Brain pericyte (primary cell): ENCODE data around the gene LRCH4.

ENCODE experiments used
- DNase-seq: peaks from one replicate; pipeline ENCODE4 v3.0.0-alpha.2; 2012; ENCODE audit warnings: low read depth, low spot score

The LRCH4 gene, protein sequence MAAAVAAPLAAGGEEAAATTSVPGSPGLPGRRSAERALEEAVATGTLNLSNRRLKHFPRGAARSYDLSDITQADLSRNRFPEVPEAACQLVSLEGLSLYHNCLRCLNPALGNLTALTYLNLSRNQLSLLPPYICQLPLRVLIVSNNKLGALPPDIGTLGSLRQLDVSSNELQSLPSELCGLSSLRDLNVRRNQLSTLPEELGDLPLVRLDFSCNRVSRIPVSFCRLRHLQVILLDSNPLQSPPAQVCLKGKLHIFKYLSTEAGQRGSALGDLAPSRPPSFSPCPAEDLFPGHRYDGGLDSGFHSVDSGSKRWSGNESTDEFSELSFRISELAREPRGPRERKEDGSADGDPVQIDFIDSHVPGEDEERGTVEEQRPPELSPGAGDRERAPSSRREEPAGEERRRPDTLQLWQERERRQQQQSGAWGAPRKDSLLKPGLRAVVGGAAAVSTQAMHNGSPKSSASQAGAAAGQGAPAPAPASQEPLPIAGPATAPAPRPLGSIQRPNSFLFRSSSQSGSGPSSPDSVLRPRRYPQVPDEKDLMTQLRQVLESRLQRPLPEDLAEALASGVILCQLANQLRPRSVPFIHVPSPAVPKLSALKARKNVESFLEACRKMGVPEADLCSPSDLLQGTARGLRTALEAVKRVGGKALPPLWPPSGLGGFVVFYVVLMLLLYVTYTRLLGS

DNA sequence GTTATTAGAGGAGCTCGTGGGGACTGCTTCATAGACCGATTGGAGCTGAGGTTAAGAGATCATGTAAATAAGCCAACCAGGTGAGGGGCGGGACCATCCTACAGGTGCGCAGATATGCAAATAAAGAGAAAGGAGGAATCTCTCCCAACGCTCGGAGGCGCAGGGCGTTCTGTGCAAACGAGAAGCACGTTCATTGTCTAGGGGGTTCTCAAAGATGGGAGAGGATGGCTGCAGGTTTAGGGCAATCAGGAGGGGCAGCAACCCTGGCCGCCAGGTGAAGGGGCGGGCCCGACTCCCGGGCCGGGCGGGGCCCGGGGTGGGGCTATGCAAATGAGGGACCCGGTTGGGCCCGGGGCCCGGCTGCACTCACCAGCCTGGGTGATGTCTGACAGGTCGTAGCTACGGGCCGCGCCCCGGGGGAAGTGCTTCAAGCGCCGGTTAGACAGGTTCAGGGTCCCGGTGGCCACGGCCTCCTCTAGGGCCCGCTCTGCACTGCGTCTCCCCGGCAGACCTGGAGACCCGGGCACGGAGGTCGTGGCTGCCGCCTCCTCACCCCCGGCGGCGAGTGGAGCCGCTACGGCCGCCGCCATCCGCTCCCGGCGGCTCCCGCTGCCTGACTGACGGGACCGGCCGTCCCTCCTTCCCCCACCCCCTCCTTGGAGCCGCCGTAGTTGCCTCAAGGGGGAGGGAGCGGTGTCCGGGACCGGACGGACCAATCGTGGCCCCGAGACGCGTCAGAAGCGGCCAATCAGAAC is at the start of gene LRCH4:
Gene LRCH4 (minus strand): TSS at position 619 of the 755 bp plus-strand sequence. CDS start 29 bp downstream, at position 590.
- no peak for DNase-seq

DNA sequence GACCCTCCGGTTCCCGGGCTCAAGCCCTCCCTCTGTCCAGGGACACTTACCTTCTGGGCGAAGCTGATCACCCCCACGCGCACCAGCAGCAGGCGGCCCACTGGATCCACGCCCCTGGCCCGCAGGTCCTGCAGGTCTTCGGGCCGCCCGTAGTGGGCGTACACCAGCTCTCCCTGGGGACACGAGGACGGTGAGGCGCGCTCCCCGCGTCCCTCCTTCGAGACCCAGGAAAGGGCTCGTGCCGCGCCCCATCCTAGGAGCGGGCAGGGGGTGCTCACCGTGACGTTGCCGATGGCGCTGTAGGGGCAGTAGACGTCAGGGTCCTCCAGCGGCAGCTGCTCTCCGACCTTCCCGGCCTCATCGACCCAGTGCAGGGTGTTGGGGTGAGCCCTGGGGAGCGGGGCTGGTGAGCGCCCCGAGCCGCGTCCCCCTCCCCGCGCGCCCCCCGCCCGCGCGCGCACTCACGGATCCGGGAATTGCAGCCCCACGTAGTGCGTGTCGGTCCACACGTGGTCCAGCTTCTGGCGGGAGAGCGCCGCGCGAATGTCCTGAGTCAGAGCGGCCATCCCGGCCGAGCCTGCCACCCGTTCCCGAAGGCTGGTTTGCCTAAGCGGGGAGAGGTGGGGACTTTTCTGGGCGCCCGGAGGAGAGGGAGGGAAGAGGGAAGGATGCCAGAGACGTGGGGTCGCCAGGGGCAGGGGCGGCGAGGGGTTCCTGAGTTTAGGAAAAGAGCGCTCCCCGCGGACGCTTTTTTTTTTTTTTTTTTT is 47.2 kb upstream of the LRCH4 start:
- DNase-seq, result no peak

DNA sequence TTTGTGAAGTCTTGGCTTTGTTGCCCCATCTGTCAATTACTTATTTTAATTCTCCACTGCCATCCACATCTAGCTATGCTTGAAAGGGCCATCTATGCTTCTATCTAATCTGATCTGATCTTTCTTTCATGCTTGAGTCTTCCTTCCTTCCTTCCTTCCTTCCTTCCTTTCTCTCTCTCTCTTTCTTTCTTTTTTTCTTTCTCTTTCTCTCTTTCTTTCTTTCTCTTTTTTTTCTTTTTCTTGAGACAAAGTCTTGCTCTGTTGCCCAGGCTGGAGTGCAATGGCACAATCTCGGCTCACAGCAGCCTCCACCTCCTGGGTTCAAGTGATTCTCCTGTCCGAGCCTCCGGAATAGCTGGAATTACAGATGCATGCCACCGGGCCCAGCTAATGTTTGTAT is 44.1 kb upstream of the LRCH4 start:
- no peak for DNase-seq

DNA sequence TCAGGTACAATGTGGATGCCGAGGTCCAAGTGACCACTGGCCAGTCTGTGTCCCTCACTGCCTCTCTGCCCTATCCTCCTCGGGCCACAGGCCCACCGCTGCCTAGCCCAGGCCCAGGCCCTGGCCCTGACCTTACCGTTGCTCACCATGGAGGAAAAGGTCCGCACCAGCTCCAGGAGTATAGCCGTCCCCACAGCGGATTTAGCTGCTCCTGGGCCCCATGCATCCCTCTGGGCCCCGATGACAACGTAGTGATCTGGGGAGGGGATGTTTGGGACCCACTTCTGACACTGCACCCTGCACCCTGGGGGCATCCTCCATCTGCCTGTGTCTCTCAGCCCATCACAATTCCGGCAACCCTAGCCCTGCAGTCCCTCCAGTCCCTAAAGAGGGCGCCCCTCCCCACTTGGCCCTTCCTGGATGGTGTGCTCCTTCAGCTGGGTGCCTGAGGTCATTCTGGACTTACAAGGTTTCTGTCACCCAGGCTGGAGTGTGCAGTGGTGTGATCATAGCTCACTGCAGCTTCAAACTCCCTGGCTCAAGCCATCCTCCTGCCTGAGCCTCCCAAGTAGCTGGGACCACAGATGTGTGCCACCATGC is 43.3 kb upstream of the LRCH4 start:
- no peak for DNase-seq

DNA sequence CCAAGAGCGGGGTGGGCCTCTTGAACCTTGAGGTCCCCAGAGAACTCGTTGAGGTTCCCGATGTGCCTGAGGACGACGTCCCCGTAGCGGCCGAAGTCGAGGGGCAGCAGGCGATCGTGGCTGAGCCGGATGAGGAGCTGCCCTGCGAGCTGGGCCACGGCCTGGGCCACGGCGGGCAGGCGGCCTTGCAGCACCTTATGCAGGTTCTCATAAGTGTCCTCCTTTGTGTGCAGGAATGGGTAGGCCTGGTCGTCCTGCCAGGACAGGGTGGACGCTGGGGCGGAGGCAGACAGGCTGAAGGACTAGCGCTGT is 41.3 kb upstream of the LRCH4 start:
- DNase-seq, result no peak

DNA sequence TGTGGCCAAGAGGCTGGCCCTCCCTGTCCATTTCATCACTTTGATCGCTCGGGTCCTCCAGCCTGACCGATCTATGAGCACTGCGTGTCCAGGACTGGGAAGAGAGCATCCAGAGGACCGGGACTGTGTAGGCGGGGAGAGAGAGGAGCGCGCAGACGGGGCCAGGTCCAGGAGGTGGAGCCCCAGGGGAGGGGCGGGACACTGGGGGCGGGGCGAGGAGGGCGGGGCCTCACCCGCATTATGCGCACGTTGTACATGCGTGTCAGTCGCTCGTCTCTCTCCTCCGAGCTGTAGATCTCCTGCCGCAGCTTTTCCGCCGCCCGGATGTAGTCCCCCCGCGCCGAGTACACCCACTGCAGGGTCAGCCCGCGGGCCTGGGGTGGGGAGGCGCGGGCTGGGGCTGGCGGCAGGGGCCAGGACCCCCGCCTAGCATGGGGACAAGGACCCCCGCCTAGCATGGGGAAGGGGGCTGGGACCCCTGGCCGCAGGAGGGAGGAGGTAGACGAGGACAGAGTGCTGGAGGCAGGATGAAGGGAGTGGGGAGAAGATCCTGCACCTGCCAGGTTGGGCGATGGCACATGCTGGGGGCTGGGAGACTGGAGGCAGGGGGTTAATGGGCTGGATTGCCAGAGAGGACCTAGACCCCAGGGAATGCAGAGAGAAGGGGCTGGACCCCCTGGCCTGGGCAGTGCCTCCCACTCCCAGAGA is 40.8 kb upstream of the LRCH4 start:
- no peak for DNase-seq

DNA sequence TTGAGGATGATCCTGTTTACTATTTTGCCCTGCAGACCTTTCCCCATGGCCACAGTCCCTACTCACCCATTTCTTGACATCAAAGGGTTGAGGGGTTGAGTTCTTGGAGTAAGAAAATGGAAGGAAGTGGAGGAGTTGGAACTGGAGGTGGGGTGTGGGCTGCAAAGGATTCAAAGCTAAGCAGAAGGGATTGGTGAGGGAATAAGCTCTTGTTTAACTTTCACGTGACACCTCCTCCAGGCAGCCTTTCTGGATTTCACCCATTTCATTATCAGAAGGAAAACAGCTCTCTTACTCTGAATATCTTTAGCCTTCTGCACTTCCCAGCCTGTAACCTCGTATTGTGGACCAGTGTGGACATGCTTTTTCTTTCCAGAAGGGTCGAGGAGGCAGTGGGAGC is 40.1 kb upstream of the LRCH4 start:
- no peak for DNase-seq

DNA sequence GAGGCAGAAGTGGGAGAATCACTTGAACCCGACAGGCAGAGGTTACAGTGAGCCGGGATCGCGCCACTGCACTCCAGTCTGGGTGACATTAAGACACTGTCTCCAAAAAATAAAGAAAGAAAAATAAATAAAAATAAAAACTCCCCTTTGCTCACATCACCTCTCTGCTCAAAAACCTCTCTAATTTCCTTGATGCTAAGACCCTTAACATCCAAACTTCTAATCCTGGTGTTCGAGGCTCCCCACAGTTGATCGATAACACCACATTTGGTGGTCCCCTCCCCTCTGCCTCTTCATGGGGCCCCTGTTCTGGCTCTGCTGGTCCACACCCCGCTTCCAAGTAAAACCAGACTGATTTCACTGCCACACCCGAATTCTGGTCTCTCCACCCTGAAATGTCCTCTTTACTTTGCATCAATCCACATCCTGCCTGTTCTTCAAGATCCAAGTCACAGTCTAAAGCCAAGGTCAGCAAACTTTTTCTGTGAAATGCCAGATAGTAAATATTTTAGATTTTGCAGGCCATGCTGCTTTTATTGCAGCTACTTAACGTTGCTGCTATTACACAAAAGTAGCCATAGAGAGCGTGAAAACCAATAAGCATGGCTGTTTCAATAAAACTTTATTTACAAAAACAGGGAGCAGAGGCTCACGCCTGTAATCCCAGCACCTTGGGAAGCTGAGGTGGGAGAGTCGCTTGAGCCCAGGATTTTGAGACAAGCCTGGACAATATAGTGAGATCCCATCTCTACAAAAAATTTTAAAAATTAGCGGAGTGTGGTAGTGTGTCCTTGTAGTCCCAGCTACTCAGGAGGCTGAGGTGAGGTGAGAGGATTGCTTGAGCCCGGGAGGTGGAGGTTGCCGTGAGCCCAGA is 38.3 kb upstream of the LRCH4 start:
- DNase-seq, result no peak

DNA sequence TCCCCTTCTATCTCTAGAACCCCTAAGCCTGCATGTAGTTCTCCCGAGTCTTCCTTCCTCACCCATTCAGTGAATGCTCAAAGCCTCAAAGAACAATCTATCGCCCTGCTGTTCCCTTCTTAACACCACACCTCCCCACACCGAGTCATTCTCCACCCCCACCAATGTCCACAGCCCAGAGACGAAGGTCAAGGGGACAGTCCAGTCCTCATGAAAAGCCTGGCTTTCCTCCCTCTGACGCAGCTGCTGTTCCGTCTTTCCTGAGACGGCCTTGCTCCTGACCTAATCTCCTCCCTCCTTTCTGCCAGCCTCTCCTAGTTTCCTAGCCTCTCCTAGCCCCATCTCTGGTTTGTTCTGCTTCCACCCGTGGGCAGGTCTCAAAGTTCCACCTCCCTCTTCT is 35.6 kb upstream of the LRCH4 start:
- DNase-seq, result no peak

DNA sequence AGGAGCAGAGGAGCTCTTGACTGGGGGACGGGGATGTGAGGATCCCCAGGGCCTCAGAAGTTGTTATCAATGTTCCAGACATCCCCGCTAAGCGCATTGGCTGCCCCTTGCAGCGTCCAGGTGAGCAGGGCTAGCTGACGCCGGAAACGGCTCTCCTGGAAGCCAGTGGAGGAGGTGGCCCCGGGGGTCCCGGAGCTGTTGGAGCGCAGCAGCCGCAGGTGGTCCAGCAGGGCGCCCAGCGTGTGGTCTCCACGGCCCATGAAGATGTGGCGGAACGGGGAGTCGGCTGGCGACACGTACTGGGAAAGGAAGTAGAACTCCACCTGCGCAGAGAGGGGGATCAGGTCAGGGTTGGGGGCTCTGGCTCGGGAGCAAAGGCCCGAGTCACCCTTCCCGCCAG is 34.9 kb upstream of the LRCH4 start:
- DNase-seq, result no peak

DNA sequence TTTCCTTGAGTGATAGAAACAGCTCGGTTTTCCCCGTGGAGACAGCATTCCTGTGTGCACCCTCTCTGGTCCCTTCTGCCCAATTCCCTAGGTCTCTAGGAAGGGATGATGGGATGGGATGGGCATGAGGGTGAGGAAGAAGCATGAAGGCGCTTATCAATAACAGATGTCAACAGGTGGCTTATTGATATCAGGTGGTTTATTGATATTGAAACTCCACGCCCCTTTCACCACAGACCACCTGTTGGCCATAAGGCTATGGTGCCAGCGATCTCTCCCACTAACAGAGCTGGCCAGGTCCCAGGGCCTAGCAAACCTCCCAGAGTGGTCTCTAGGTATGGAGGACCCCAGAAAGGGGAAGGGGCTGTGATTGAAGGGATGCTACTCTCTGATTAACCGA is 34.3 kb upstream of the LRCH4 start:
- DNase-seq, result no peak

DNA sequence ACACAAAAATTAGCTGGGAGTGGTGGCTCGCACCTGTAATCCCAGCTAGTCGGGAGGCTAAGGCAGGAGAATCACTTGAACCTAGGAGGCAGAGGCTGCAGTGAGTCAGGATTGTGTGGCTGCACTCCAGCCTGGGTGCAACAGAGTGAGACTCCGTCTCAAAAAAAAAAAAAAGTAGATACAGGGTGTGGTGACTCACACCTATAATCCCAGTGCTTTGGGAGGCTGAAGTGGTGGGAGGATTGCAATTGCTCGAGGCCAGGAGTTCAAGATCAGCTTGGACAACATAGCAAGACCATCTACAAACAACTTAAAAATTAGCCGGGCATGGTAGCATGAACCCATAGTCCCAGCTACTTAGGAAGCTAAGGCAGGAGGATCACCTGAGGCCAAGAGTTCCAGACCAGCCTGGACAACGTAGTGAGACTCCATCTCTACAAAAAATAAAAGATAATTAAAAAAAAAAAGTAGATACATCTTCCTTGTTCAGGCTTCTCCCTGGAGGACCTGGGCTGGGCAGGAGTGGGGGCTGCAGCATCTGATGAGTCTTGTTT is 28.5 kb upstream of the LRCH4 start:
- no peak for DNase-seq

DNA sequence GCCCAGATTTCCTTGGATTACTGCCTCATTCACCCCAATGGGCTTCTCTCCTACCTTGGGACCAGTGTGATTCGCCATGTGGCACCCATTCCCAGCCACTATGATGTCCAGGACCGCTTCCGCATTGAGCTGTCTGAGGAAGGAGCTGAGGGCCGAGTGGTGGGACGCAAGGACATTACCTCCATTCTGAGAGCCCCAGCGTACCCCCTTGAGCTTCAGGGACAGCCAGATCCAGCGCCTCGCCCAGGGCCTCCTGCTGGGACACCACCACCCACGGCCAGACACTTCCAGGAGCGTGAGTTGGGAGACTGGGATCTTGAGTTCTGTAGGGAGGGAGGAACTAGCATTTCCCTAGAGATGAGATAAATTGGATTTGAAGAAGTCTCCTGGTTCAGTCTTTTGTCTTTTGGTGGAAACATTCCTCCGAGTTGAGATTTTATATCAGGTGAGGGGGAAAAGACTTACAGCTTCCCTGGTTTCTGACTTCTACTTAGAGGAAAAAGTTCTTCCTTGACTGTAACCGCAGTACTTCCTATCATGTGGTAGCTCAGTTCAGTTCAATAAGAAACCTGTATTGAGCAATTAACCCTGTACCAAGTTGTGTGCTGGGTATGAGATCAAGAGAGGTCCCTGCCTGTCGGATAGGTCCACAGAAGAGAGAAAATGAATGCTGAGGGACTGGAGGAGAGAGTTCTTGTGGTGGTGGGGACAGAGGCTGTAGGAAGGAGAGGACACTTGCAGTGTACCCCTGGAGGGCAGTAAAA is 27.7 kb upstream of the LRCH4 start:
- DNase-seq, result no peak

DNA sequence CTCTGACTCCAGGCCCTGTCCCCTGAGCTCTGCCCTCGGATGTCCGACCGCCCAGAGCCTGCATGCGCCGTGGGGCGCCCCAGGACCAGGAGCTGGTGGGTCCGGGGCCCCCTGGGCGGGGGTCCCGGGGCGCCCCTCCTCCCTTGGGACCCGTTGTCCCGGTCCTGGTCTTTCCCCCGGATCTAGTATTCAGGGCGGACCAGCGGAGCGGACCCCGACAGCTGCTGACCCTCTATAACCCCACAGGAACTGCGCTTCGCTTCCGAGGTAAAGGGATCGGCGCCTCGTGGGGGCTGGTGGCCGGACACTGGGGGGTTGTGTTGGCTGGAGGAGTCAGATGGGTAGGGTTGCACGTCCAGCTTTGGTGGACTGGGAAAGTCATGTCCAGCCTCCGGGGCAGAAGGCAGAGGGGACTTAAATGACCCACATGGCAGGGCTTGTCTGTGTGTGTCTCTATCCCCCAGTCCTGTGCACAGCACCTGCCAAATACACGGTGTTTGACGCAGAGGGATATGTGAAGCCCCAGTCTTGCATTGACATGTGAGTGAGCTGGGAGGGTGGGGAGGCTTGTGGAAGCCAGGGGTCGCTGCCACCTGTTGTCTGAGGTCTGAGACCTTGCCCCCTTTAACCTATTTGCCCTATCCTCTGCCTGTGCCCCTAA is 26.9 kb upstream of the LRCH4 start:
- no peak for DNase-seq

DNA sequence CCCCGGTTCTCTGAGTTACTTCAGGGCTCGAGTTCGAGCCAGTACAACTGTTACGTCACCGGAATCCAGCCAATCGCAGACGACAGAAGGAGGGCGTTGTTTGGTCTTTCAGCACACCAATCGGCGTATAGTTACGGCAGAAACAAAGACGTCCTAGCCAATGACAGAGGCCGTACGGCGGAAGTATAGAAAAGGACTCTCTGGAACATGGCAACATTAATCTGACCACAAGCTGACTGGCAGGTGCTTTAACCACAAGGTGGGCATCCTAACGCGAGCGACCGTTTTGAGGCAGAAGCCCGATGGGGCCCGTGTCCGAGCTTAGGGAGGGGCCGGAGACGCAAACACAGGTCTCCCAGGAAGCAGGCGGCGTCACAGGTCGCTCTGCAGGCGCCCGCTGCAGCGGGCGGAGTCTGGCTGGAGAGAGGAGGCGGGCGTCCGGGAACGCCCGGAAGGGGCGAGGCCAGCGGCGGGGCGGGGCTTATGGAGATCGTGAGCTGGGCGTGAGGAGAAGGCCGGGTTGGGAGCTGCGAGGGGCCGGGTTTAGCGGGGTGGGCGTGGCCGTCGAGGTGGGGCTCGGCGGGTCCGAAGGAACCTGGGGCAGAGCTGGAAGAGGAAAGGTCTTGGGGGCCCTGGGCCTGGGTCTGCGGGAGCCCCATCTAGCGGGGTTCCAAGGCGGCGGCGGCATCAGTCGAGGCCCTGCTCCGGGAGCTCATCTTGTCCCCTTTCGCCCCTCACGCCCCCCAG is 26.2 kb upstream of the LRCH4 start, which contains the start of gene MOSPD3:
Gene MOSPD3 (plus strand): TSS at position 558 of the 747 bp plus-strand sequence. CDS start 252 bp downstream, outside the sequence.
- peak; percentile 99 for DNase-seq

DNA sequence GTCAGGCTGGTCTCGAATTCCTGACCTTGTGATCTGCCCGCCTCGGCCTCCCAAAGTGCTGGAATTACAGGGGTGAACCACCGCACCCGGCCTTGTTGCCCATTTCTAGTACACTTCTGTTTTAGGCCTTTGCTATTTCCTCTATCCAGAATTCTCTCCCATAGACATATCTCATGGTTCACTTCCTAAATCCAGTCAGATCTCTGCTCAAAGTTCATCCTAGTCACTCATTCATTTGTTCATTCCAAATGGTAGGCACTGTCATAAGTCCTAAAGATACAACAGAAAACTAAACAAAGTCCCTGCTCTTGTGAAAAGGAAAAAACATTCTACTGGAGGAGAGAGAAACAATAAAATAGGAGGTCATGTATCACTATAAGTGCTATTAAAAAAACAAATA is 24.0 kb upstream of the LRCH4 start:
- no peak for DNase-seq

DNA sequence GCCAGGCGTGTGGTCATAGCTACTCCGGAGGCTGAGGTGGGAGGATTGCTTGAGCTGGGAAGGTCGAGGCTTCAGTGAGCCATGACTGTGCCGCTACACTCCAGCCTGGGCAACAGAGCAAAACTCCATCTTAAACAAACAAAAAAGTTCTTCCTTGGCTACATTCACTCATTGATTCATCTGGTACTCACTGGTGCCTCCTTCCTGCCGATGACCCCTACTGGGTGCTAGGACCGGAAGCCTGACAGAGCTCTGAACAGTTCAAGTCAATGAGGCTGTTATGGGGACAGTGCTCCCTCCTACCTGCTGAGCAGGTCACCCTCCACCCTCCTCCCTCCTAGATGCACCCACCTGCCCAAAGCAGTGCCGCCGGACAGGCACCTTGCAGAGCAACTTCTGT is 21.2 kb upstream of the LRCH4 start:
- no peak for DNase-seq
